Measurements from ENCODE around the gene DNAJB11.

DNAJB11 gene

GRCh38 chr3:186614597-186615483 lies 44.3 kb downstream of the DNAJB11 start:
- Histone ChIP-seq H3K4me3 (ENCODE audit: low read depth, low read length) (no peak overlapping the region), H3K9ac (ENCODE audit: low read depth, low read length) (no peak overlapping the region), H3K27me3 (ENCODE audit: control insufficient read depth, insufficient read depth, low read length) (peaks cover 7% of the 10 kb centered on the region), H3K9me3 (ENCODE audit: control insufficient read depth, insufficient read depth, low read length) (no peaks in the 10 kb centered on the region), H3K4me1 (ENCODE audit: control insufficient read depth, insufficient read depth, low read length) (peaks cover 2% of the 10 kb centered on the region), H3K36me3 (ENCODE audit: control insufficient read depth, insufficient read depth, low read length) (no peaks in the 10 kb centered on the region)

GRCh38 chr3:186616299-186616617 lies 45.7 kb downstream of the DNAJB11 start:
- peaks cover 7% of the 10 kb centered on the region for H3K27me3 ChIP-seq (ENCODE audit: control insufficient read depth, insufficient read depth, low read length)
- H3K9ac ChIP-seq (ENCODE audit: low read depth, low read length): no peak overlapping the region
- H3K4me3 ChIP-seq (ENCODE audit: low read depth, low read length): no peak overlapping the region
- no peaks in the 10 kb centered on the region for H3K9me3 ChIP-seq (ENCODE audit: control insufficient read depth, insufficient read depth, low read length)
- H3K4me1 ChIP-seq (ENCODE audit: control insufficient read depth, insufficient read depth, low read length): peaks cover 2% of the 10 kb centered on the region
- no peaks in the 10 kb centered on the region for H3K36me3 ChIP-seq (ENCODE audit: control insufficient read depth, insufficient read depth, low read length)

GRCh38 chr3:186617036-186617946 lies 46.8 kb downstream of the DNAJB11 start:
- Histone ChIP-seq H3K4me1 (ENCODE audit: control insufficient read depth, insufficient read depth, low read length) (peaks cover 2% of the 10 kb centered on the region), H3K9ac (ENCODE audit: low read depth, low read length) (no peak overlapping the region), H3K27me3 (ENCODE audit: control insufficient read depth, insufficient read depth, low read length) (peaks cover 7% of the 10 kb centered on the region), H3K36me3 (ENCODE audit: control insufficient read depth, insufficient read depth, low read length) (no peaks in the 10 kb centered on the region), H3K9me3 (ENCODE audit: control insufficient read depth, insufficient read depth, low read length) (no peaks in the 10 kb centered on the region), H3K4me3 (ENCODE audit: low read depth, low read length) (peak overlapping the region; percentile 24)

- H3K9me3 ChIP-seq (ENCODE audit: control insufficient read depth, insufficient read depth, low read length): no peaks in the 10 kb centered on the region
- peaks cover 7% of the 10 kb centered on the region for H3K27me3 ChIP-seq (ENCODE audit: control insufficient read depth, insufficient read depth, low read length)
- no peak overlapping the region for H3K9ac ChIP-seq (ENCODE audit: low read depth, low read length)
- H3K36me3 ChIP-seq (ENCODE audit: control insufficient read depth, insufficient read depth, low read length): no peaks in the 10 kb centered on the region
- peaks cover 2% of the 10 kb centered on the region for H3K4me1 ChIP-seq (ENCODE audit: control insufficient read depth, insufficient read depth, low read length)
- no peak overlapping the region for H3K4me3 ChIP-seq (ENCODE audit: low read depth, low read length)
Observed at GRCh38 chr3:186618318-186618938, 47.9 kb downstream of the DNAJB11 start.

GRCh38 chr3:186619787-186620212 lies 49.3 kb downstream of the DNAJB11 start:
- Histone ChIP-seq H3K9ac (ENCODE audit: low read depth, low read length) (no peak overlapping the region), H3K4me3 (ENCODE audit: low read depth, low read length) (no peak overlapping the region), H3K36me3 (ENCODE audit: control insufficient read depth, insufficient read depth, low read length) (no peaks in the 10 kb centered on the region), H3K27me3 (ENCODE audit: control insufficient read depth, insufficient read depth, low read length) (peaks cover 7% of the 10 kb centered on the region), H3K9me3 (ENCODE audit: control insufficient read depth, insufficient read depth, low read length) (no peaks in the 10 kb centered on the region), H3K4me1 (ENCODE audit: control insufficient read depth, insufficient read depth, low read length) (no peaks in the 10 kb centered on the region)

GRCh38 chr3:186620213-186621092 lies 49.9 kb downstream of the DNAJB11 start:
- Histone ChIP-seq H3K4me3 (ENCODE audit: low read depth, low read length) (no peak overlapping the region), H3K27me3 (ENCODE audit: control insufficient read depth, insufficient read depth, low read length) (peaks cover 7% of the 10 kb centered on the region), H3K36me3 (ENCODE audit: control insufficient read depth, insufficient read depth, low read length) (no peaks in the 10 kb centered on the region), H3K9ac (ENCODE audit: low read depth, low read length) (no peak overlapping the region), H3K4me1 (ENCODE audit: control insufficient read depth, insufficient read depth, low read length) (no peaks in the 10 kb centered on the region), H3K9me3 (ENCODE audit: control insufficient read depth, insufficient read depth, low read length) (no peaks in the 10 kb centered on the region)

- Histone ChIP-seq H3K4me1 (ENCODE audit: control insufficient read depth, insufficient read depth, low read length) (no peaks in the 10 kb centered on the region), H3K36me3 (ENCODE audit: control insufficient read depth, insufficient read depth, low read length) (no peaks in the 10 kb centered on the region), H3K9ac (ENCODE audit: low read depth, low read length) (no peak overlapping the region), H3K27me3 (ENCODE audit: control insufficient read depth, insufficient read depth, low read length) (peaks cover 7% of the 10 kb centered on the region), H3K9me3 (ENCODE audit: control insufficient read depth, insufficient read depth, low read length) (no peaks in the 10 kb centered on the region), H3K4me3 (ENCODE audit: low read depth, low read length) (no peak overlapping the region)
Observed at GRCh38 chr3:186621894-186622650, 51.6 kb downstream of the DNAJB11 start.

GRCh38 chr3:186622651-186623310 lies 52.3 kb downstream of the DNAJB11 start:
- no peaks in the 10 kb centered on the region for H3K4me1 ChIP-seq (ENCODE audit: control insufficient read depth, insufficient read depth, low read length)
- H3K9me3 ChIP-seq (ENCODE audit: control insufficient read depth, insufficient read depth, low read length): no peaks in the 10 kb centered on the region
- H3K4me3 ChIP-seq (ENCODE audit: low read depth, low read length): no peak overlapping the region
- H3K27me3 ChIP-seq (ENCODE audit: control insufficient read depth, insufficient read depth, low read length): peaks cover 2% of the 10 kb centered on the region
- H3K9ac ChIP-seq (ENCODE audit: low read depth, low read length): no peak overlapping the region
- no peaks in the 10 kb centered on the region for H3K36me3 ChIP-seq (ENCODE audit: control insufficient read depth, insufficient read depth, low read length)

- H3K4me3 ChIP-seq (ENCODE audit: low read depth, low read length): no peak overlapping the region
- H3K9me3 ChIP-seq (ENCODE audit: control insufficient read depth, insufficient read depth, low read length): no peaks in the 10 kb centered on the region
- H3K4me1 ChIP-seq (ENCODE audit: control insufficient read depth, insufficient read depth, low read length): no peaks in the 10 kb centered on the region
- no peaks in the 10 kb centered on the region for H3K27me3 ChIP-seq (ENCODE audit: control insufficient read depth, insufficient read depth, low read length)
- H3K9ac ChIP-seq (ENCODE audit: low read depth, low read length): no peak overlapping the region
- H3K36me3 ChIP-seq (ENCODE audit: control insufficient read depth, insufficient read depth, low read length): no peaks in the 10 kb centered on the region
Observed at GRCh38 chr3:186624598-186624997, 54.1 kb downstream of the DNAJB11 start.

GRCh38 chr3:186625600-186626042 lies 55.1 kb downstream of the DNAJB11 start:
- Histone ChIP-seq H3K36me3 (ENCODE audit: control insufficient read depth, insufficient read depth, low read length) (no peaks in the 10 kb centered on the region), H3K27me3 (ENCODE audit: control insufficient read depth, insufficient read depth, low read length) (no peaks in the 10 kb centered on the region), H3K4me3 (ENCODE audit: low read depth, low read length) (no peak overlapping the region), H3K9ac (ENCODE audit: low read depth, low read length) (no peak overlapping the region), H3K9me3 (ENCODE audit: control insufficient read depth, insufficient read depth, low read length) (no peaks in the 10 kb centered on the region), H3K4me1 (ENCODE audit: control insufficient read depth, insufficient read depth, low read length) (no peaks in the 10 kb centered on the region)
